ENCODE results near the gene UPP2.

Gene UPP2

DNA sequence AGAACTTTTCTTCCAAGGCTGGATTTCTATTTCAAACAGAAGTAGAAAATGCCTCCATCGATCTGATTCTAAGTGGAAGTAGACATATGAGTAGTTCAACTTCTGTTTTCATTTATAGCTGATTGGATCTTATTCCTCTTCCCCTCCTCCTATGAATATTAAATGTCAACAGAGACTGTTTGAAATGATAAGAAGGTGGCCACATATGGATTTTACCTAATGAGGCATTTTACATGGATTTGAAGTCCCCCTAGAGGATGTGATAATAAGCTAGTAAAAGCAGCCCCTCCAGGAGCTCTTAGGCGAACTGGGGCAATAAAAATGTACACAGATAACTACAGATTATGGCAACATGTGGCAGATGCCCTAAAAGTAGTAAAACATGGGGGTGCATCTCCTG is 71.0 kb downstream of the UPP2 start:
- Histone ChIP-seq H3K9me2 (replicated peaks; ENCODE audit: insufficient read depth, low read length) (no peaks in the 10 kb centered on the region), H3K79me2 (ENCODE audit: insufficient read depth, low read length) (no peaks in the 10 kb centered on the region), H3K9me3 (ENCODE audit: insufficient read depth, low read length) (no peaks in the 10 kb centered on the region), H3F3A (ENCODE audit: insufficient read depth) (no peaks in the 10 kb centered on the region), H2AFZ (ENCODE audit: low read depth, low read length, severe bottlenecking) (no peak overlapping the region), H3K4me2 (ENCODE audit: low read depth, low read length, poor library complexity, severe bottlenecking) (no peak overlapping the region), H4K20me1 (ENCODE audit: low read depth, low read length) (no peaks in the 10 kb centered on the region), H3K36me3 (ENCODE audit: low read length) (no peaks in the 10 kb centered on the region), H3K9ac (ENCODE audit: low read length) (no peak overlapping the region), H3K27me3 (ENCODE audit: low read length) (no peaks in the 10 kb centered on the region), H3K27ac (ENCODE audit: low read depth, low read length) (no peak overlapping the region), H3K4me3 (ENCODE audit: insufficient read depth, low read length, poor library complexity, severe bottlenecking) (no peak overlapping the region)
- TF ChIP-seq, protein P1, sequence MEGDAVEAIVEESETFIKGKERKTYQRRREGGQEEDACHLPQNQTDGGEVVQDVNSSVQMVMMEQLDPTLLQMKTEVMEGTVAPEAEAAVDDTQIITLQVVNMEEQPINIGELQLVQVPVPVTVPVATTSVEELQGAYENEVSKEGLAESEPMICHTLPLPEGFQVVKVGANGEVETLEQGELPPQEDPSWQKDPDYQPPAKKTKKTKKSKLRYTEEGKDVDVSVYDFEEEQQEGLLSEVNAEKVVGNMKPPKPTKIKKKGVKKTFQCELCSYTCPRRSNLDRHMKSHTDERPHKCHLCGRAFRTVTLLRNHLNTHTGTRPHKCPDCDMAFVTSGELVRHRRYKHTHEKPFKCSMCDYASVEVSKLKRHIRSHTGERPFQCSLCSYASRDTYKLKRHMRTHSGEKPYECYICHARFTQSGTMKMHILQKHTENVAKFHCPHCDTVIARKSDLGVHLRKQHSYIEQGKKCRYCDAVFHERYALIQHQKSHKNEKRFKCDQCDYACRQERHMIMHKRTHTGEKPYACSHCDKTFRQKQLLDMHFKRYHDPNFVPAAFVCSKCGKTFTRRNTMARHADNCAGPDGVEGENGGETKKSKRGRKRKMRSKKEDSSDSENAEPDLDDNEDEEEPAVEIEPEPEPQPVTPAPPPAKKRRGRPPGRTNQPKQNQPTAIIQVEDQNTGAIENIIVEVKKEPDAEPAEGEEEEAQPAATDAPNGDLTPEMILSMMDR (IDR thresholded peaks at IDR 0.05; ENCODE audit: insufficient read depth, low read length, poor library complexity, severe bottlenecking) = no peak
- no peak for TF ChIP-seq EZH2phosphoT487 (conservative IDR thresholded peaks at IDR 0.05; ENCODE audit: low read length)

DNA sequence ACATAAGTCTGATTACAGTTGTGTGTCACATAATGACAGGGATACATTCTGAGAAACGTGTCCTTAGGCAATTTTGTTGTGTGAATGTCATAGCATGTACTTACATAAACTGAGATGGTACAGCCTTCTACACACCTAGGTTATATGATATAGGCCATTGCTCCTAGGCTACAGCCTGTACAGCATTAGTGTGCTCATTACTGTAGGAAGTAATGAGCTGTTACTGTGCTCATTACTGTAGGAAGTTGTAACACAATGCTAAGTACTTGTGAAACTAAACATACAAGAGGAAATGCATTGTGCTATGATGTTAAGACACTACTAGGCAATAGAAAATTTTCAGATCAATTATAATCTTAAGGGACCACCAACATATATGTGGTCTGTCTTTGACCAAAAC is 72.8 kb downstream of the UPP2 start:
- no peak for TF ChIP-seq EZH2phosphoT487 (conservative IDR thresholded peaks at IDR 0.05; ENCODE audit: low read length)
- Histone ChIP-seq H3K9me2 (replicated peaks; ENCODE audit: insufficient read depth, low read length) (no peaks in the 10 kb centered on the region), H3K27me3 (ENCODE audit: low read length) (no peaks in the 10 kb centered on the region), H4K20me1 (ENCODE audit: low read depth, low read length) (no peaks in the 10 kb centered on the region), H3K4me3 (ENCODE audit: insufficient read depth, low read length, poor library complexity, severe bottlenecking) (no peak overlapping the region), H3K9me3 (ENCODE audit: insufficient read depth, low read length) (no peaks in the 10 kb centered on the region), H2AFZ (ENCODE audit: low read depth, low read length, severe bottlenecking) (no peak overlapping the region), H3K36me3 (ENCODE audit: low read length) (no peaks in the 10 kb centered on the region), H3F3A (ENCODE audit: insufficient read depth) (no peaks in the 10 kb centered on the region), H3K9ac (ENCODE audit: low read length) (no peak overlapping the region), H3K79me2 (ENCODE audit: insufficient read depth, low read length) (no peaks in the 10 kb centered on the region), H3K27ac (ENCODE audit: low read depth, low read length) (no peak overlapping the region), H3K4me2 (ENCODE audit: low read depth, low read length, poor library complexity, severe bottlenecking) (no peak overlapping the region)

DNA sequence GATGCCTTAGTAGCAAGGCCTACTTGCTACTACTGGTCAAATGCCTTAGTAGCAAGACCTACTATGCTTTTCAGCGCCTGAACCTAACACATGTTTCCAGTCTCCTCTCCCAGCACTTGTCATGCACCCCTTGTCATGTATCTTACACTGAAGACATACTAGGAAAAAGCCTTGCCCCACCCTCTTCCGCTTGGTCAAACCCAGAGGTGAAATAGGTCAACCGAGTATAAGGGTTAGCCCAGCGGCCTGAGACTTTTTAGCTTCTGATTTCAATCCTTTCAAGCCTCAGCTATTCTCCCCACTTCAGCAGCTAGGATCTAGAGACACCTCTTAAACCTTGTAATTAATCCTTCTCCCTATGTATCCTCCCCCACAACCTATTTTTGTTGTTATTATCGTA is 73.3 kb downstream of the UPP2 start:
- no peak overlapping the region for H2AFZ ChIP-seq (ENCODE audit: low read depth, low read length, severe bottlenecking)
- no peaks in the 10 kb centered on the region for H3K79me2 ChIP-seq (ENCODE audit: insufficient read depth, low read length)

DNA sequence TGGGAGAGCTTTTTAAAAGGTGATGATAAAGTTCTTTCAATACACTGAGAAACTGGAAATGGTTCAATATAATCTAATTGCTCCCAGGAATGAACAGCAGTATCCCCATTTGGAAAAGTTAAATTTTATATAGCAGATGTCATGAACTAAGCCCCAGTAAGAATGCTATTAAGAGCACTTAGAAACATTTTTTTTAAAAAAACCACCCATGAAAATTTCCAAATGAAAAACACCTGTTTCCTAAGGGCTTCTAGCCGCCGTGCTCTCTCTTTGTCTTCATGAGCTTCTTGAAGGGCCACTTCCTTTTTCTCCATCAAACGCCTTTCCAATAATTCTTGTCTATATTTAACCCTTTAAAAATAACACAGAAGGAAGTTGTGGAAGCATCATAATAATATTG is 77.0 kb downstream of the UPP2 start:
- no peaks in the 10 kb centered on the region for H3K79me2 ChIP-seq (ENCODE audit: insufficient read depth, low read length)
- H3K36me3 ChIP-seq (ENCODE audit: low read length) = no peaks in the 10 kb centered on the region
- no peak overlapping the region for H3K9ac ChIP-seq (ENCODE audit: low read length)

More for the DNA sequence above, 73.3 kb downstream of the UPP2 start:
- no peak overlapping the region for H3K4me2 ChIP-seq (ENCODE audit: low read depth, low read length, poor library complexity, severe bottlenecking)
- H3K36me3 ChIP-seq (ENCODE audit: low read length) = no peaks in the 10 kb centered on the region
- H3K4me3 ChIP-seq (ENCODE audit: insufficient read depth, low read length, poor library complexity, severe bottlenecking) = no peak overlapping the region
- TF ChIP-seq EZH2phosphoT487 (conservative IDR thresholded peaks at IDR 0.05; ENCODE audit: low read length) = no peak
- TF ChIP-seq, protein P1 (IDR thresholded peaks at IDR 0.05; ENCODE audit: insufficient read depth, low read length, poor library complexity, severe bottlenecking) = no peak
- H4K20me1 ChIP-seq (ENCODE audit: low read depth, low read length) = no peaks in the 10 kb centered on the region
- H3K9me2 ChIP-seq (replicated peaks; ENCODE audit: insufficient read depth, low read length) = no peaks in the 10 kb centered on the region
- H3K27me3 ChIP-seq (ENCODE audit: low read length) = no peaks in the 10 kb centered on the region
- H3K9ac ChIP-seq (ENCODE audit: low read length) = no peak overlapping the region
- H3K9me3 ChIP-seq (ENCODE audit: insufficient read depth, low read length) = no peaks in the 10 kb centered on the region
- no peaks in the 10 kb centered on the region for H3F3A ChIP-seq (ENCODE audit: insufficient read depth)
- H3K27ac ChIP-seq (ENCODE audit: low read depth, low read length) = no peak overlapping the region

More for the DNA sequence above, 77.0 kb downstream of the UPP2 start:
- H3K9me3 ChIP-seq (ENCODE audit: insufficient read depth, low read length) = no peaks in the 10 kb centered on the region
- no peaks in the 10 kb centered on the region for H4K20me1 ChIP-seq (ENCODE audit: low read depth, low read length)
- no peak overlapping the region for H3K4me2 ChIP-seq (ENCODE audit: low read depth, low read length, poor library complexity, severe bottlenecking)
- H3K27me3 ChIP-seq (ENCODE audit: low read length) = no peaks in the 10 kb centered on the region
- TF ChIP-seq EZH2phosphoT487 (conservative IDR thresholded peaks at IDR 0.05; ENCODE audit: low read length) = no peak
- TF ChIP-seq, protein P1 (IDR thresholded peaks at IDR 0.05; ENCODE audit: insufficient read depth, low read length, poor library complexity, severe bottlenecking) = no peak
- no peaks in the 10 kb centered on the region for H3F3A ChIP-seq (ENCODE audit: insufficient read depth)
- H3K9me2 ChIP-seq (replicated peaks; ENCODE audit: insufficient read depth, low read length) = no peaks in the 10 kb centered on the region
- no peak overlapping the region for H2AFZ ChIP-seq (ENCODE audit: low read depth, low read length, severe bottlenecking)
- H3K4me3 ChIP-seq (ENCODE audit: insufficient read depth, low read length, poor library complexity, severe bottlenecking) = no peak overlapping the region
- H3K27ac ChIP-seq (ENCODE audit: low read depth, low read length) = no peak overlapping the region
